Muscle of back (tissue), 11 donors: ENCODE results near the gene VENTX. TPM values are rescaled to one million over a fixed set of nuclear protein-coding genes. Genes with fewer than 3 reads are reported as not detected.

Experiments
- DNase-seq, 3 donors: peaks; one replicate each; pipeline versions ENCODE4 v3.0.0 to v3.0.0-alpha.2; 2013
- polyA plus RNA-seq, 10 donors: library from polyadenylated mRNA; unstranded; fragments of 120-200 nt; gene quantifications; one replicate each; pipeline ENCODE4 v1.2.1, GENCODE V29; 2013; ENCODE audit not compliant: insufficient read length in 10 of 10

Gene VENTX
- polyA plus RNA-seq, 10 donors = 0.09 to 0.24 (median 0.18) TPM

DNA sequence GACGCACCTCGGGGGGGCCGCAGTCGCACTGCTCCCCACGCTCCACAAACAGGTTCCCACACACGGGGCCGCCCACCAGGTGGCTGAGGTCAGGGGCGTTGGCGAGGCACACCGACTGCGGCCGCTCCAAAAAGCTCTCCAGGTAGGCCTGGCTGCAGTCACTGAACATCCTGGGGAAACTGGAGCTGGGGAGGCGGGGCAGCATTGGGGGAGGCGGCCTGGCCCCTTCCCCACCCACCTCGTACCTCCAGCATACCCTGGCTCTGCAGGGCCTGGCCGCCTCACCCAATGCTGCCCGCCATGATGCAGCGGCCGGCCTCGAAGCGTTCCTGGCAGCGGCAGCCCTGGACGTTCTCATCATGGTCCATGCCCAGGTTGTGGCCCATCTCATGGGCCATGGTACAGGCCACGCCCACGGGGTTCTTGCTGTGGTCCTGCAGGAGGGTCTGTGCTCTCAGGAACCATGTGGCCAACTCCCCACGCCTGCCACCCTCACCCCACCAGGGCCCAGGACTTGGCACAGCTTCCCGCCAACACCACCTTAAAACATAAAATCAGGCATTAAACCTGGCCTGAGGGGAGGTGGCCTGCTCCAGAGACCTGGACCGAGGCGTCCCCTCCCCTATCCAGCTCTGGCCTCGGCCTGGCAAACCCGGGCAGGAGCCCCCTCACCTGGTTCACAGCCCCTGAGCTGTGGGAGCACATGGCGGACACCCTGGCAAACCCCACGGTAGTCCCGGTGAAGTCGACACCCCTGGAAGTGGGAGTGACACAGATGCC, 34.1 kb downstream of the VENTX start:
- no peak for DNase-seq

- no peak for DNase-seq
Measured at GRCh38 chr10:133272301-133272963, 34.8 kb downstream of the VENTX start.

DNA sequence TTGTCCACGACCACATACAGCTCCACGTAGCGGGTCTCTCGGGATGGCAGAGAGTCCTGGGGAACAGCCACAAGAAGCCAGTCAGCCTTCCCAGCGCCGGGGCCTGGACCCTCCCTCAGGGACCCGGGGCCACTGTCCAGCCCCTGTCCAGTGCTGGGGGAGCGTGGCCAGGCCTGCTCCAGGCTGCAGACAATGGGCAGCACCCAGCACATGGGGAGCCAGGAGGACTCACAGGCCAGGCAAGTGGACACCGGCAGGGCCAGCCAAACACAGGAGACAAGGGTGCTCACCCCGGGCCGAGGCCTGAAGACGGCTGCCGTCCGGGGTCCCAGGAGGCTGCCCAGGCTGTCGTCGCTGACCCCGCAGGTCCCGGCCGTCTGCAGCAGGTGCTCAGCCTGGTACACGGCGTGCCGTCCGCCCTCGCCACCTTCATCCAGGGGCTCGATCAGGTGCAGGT, 35.3 kb downstream of the VENTX start:
- no peak for DNase-seq

DNA sequence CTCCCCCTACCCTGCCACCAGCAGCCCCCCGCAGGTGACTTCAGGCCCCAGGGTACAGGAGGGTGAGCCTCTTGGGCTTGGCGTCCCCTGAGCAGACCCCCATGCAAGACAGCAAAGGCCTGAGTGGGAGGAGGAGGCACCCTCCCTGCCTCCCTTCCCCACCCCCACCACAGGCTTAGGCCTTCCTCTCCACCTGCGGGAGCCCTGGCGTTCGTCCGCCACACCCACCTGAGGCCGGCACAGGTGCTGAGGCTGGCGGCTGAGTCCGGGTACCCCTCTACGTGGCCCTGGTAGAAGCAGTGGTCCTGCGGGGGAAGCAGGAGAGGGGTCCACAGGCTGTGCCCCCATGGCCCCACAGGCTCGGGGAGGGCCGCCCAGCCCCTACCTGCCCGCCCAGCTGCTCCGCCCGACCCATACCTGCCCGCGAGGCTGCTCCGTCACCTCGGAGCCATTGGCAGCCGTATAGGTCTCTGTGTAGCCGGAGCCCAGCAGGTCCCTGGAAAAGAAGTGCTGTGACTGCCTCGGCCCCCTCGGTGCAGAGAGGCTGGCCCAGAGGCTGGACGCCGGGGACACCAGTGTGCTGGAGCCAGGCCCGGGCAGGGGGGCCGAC, 36.0 kb downstream of the VENTX start:
- no peak for DNase-seq

- peak in 1 of 3 donors; percentile 28 for DNase-seq
Measured at GRCh38 chr10:133274751-133275683, 37.4 kb downstream of the VENTX start.

GRCh38 chr10:133275684-133276092, 38.0 kb downstream of the VENTX start:
- no peak for DNase-seq

DNA sequence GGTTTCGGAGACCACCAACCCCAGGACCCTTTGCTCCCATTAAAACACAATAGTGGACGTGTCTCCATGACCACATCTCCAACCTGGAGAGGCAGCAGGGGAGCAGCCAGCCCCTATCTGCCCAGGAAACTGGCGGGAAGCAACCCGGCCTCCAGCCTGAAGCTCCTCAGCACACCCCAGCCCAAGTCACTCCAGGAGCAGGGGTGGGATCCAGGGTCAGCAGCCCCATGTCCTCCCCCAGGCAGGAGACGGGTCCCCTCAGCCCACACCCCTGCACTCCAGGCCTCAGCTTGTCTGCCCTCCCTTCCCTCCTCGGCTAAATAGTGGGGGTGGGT, 38.4 kb downstream of the VENTX start:
- DNase-seq = no peak

GRCh38 chr10:133276435-133277201, 39.0 kb downstream of the VENTX start, which contains the start of gene ADAM8:
Gene ADAM8 (minus strand): TSS chr10:133276868. CDS start chr10:133276817, 51 bp downstream.
- DNase-seq = no peak

DNA sequence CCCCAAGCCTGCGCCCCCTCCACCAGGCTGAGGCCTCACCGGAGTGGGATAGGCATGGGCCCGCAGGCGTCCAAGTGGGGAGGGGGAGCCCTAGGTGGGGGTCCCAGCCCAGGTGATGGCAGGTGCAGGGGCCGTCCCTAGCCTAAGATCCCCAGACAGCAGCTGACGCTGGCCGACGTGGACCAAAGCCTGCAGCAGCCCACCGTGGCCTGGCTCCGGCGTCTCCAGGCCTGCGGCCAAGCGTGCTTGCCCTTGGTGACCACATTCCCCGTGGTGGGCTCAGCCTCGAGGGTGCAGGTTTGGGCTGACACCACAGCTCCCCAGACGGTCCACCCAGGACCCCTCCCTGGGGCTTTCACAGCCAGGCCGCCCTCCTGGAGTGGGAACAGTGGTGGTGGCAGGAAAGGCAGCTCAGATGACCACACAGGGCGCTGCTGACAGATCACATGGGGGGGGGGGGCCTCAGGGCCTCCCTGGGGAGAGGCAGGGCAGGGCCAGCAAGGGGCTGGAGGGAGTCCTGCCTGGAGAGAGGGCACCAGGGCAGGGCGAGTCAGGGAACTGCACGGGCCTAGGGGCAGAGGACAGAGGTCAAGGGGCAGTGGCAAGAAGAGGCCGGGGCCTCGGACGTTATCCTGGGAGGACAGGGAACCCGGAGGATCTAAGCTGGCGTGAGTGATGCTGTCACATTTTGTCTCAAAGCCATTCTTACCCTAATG, 39.8 kb downstream of the VENTX start:
- DNase-seq = no peak

DNA sequence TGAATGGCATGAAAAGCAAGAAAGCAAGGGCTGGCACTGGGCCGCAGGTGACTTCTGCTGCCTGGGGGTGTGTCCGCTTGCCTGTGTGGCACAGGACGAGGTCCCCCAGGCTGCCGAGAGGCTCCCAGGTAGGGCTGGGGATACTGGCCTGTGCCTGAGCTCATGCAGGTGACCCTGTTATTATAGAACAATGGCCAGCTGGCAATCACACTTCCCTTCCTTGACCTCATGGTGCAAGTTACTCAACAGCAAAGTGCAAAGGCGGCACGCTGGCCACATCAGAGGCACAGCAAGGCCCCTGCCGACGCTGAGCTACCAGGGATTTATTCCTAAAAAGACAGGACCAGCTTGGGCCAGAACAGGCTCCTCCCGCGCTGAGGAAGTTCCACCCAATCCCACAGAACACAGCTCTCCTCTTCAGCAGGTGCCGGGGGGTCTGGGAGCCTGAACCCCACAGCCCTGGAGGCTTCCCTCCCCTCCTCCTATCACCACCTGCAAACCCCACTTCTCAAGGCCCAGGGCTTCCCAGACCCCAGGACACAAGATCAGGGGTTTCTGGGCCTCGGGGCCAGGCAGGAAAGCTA, 40.4 kb downstream of the VENTX start:
- DNase-seq = no peak

DNA sequence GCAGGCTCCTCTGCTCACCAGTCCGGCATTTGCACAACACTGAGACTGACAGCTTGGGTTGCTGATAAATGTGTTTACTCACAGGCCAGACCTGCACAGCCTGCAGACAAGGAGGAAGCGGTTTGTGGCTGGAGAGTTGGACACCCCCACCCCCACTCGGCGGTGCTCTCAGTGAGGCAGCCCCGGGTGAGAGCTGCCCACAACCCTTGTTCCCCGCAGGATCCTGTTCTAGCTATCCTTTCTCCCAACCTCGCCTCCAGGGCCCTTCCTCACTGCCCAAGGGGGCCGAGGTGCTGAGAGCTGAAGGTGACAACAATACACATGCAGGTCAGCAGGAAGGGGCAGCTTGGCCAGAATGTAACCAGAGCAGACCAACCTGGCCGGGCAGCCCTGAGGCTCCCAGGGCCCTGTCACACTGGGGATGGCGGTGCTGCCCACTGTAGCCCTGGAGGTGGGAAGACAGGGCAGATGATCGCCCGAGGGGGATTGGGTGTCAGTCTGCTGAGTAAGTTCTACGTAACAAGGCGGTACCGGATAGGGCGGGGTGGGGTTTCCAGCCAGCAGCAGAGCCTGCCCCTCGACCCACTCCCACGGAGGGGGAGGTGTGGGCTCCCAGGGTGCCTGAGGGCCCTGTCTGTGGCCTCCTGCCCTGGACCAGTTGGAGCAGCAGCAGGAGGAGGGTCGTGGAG, 41.1 kb downstream of the VENTX start:
- peak in 1 of 3 donors; percentile 39 for DNase-seq

- DNase-seq = no peak
Measured at GRCh38 chr10:133279326-133280226, 41.9 kb downstream of the VENTX start.

GRCh38 chr10:133280391-133281059, 42.9 kb downstream of the VENTX start:
- DNase-seq = no peak

DNA sequence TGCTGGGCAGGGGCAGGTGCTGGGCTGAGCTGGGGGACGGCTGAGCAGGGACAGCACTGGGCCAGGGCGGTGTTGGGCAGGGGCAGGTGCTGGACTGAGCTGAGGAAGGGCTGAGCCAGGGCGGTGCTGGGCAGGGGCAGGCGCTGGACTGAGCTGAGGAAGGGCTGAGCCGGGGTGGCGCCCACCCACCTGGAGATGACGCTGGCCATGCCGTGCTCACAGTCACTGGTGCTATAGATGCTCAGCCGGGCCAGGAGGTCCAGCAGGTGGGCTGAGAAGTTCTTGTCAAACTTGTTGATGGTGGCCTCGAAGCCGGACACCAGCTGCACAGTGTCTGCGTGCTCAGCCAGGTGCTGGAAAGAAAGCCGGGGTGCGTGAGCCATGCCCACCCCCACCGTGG, 43.4 kb downstream of the VENTX start:
- DNase-seq = no peak

DNA sequence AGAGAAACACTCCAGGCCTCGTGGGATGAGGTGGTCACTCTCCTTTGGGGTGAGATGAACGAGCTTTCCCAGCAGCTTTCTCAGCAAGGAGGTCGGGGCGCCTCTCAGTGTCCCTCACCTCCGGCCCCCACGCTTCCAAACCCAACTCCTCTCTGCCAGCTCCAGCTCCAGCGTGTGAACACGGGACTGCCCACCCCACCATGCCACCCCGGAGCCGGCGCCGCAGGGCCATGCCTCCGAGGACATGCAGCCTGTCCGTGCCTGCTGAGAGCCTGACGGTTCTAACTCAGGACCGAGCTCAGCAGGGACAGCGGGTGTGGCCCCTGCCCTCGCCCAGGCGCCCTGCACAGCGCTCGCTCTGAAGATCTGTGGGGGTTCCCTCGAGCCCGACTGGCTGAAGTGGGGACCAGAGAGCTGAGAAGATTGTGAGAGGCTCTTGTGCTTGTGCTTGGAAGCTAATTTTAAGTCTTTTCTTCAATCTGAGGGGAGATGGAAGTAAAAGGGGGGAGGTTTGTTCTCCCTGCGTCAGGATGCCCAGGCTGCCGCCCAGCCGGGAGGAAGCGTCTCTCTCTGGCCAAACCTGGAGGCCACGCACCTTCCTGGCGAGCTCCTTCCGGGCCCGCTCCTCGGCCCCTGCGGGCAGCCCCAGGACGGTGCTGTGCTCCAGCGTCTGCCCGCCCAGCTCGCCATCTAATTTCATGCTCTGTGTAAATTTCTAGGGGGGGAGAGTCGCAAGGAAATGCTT, 44.1 kb downstream of the VENTX start:
- DNase-seq = no peak

GRCh38 chr10:133282846-133283390, 45.3 kb downstream of the VENTX start:
- DNase-seq = no peak
